Stimulated activated CD8-positive, alpha-beta memory T cell treated with anti-CD3 and anti-CD28 coated beads, Interleukin-4, amount 100 ng/mL, for 1 hour (primary cell): Measurements from ENCODE around the gene DQX1.
A peak's percentile ranks its signal among the peaks of the same experiment; 100 is the strongest.

Experiments
- DNase-seq, 2 donors: peaks; one replicate each; pipeline ENCODE4 v3.0.0-alpha.2; 2020; ENCODE audit warnings: low read depth in 2 of 2, low spot score in 1 of 2

The DQX1 gene

DNA sequence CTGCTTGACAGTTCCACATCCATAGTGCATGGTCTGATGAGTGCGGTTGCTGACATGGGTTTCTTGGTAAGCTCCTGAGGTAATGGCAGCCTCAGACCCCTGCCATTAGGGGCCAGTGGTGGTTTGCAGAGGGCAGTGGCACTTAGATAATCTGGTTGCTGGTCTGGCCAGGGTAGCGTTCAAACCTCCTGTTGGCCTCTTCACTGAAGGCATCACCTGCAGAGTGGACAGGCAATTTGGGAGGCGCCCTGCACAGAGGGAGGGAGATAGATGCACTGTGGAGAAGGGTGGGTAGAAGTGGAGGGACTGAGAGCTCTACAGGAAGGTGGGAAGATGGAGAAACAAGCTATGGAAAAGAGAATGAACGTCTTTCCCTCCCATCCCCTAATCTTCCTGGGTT lies 7.4 kb upstream of the DQX1 start:
- DNase-seq = no peak

DNA sequence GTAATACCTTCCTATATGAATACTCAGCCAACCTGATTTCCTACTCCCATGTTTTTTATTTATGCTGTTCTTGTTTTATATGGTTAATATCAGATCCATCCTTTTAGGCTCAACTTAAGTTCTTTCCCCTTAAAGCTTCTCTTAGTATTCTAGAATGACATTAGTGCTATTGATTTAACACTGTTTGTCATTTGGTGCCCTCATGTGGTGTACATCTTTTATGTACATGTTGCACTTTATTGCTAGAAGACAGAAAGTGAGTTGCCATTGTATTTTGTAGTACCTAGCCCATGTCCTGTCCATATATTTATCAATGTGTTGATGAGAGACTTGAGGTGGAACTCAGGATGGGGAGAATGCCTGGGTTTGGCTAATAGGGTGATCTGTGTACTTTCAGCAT lies 6.2 kb upstream of the DQX1 start:
- no peak for DNase-seq

DNA sequence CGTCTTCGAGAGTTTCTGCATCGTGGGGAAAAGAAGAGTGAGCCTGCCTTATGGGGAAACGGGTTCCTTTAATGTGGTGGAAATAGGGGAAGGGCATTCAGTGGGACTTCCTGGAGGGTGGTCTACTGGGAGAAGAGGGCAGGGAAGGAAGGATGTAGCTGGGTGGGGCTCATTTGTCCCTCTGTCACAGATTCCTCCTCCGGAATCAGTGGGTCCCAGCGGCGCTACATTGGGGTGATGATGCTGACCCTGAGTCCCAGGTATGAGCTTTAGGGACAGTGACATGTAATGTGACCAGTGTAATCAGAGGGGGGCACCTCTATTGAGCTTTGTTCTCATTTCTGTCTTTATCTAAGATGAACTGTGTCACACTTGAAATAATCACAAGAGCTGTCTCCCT lies 5.6 kb upstream of the DQX1 start:
- DNase-seq = no peak

DNA sequence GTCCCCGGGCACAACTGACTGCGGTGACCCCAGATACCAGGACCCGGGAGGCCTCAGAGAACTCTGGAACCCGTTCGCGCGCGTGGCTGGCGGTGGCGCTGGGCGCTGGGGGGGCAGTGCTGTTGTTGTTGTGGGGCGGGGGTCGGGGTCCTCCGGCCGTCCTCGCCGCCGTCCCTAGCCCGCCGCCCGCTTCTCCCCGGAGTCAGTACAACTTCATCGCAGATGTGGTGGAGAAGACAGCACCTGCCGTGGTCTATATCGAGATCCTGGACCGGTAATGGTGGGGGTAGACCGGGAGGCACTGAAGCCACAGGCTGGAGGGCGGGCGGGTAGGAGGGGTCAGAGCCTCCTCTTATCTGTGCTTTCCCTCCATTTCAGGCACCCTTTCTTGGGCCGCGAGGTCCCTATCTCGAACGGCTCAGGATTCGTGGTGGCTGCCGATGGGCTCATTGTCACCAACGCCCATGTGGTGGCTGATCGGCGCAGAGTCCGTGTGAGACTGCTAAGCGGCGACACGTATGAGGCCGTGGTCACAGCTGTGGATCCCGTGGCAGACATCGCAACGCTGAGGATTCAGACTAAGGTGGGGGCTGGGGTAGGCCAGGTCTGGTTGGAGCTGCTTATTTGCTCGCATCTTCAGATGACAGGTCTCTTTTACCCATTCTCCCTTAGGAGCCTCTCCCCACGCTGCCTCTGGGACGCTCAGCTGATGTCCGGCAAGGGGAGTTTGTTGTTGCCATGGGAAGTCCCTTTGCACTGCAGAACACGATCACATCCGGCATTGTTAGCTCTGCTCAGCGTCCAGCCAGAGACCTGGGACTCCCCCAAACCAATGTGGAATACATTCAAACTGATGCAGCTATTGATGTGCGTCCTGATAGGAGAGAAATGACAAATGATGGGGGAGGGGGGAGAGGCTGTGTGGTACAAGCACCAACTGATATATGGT lies 4.5 kb upstream of the DQX1 start:
- peak in 1 of 2 donors; percentile 17 for DNase-seq

DNA sequence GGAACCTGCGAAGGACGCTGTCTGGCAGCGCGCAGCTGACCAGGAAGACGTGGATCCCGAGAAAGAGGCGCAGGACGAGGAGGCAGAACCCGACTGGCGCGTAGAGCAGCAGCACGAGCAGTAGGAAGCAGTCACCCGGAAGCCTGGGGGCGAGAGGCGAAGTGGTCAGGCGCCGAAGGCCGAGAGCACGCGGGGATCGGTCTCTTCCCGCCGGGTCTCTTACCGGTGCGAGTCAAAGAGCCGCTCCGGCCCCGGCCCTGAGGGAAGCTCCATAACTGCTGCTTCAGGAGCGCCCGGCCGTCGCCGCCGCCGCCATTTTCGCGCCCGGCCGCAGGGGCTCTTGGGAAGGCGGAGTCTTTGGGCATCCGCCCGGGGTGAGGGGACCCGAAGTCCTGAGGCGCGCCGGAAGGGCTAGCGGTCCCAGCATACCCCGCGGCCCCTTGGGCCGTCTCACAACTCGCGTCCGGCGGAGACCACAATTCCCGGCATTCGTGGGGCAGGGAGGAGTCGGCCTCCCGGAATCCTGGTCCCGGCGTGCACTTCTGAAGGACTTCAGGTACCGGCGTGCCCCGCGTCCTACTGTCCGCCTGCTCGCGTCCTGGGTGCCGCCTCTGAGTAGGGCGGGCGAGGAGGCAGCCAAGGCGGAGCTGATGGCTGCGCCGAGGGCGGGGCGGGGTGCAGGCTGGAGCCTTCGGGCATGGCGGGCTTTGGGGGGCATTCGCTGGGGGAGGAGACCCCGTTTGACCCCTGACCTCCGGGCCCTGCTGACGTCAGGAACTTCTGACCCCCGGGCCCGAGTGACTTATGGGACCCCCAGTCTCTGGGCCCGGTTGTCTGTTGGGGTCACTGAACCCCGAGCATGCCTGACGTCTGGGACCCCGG lies 3.6 kb upstream of the DQX1 start, which contains the start of the genes AUP1 and HTRA2:
Gene AUP1, minus strand, starts transcription at position 350 of the 882 bp plus-strand sequence. Its CDS starts 77 bp downstream, at position 273.
Gene HTRA2, plus strand, starts transcription at position 577 of the 882 bp plus-strand sequence. Its CDS starts 74 bp downstream, at position 651.
- DNase-seq = peak; percentile 65 to 72

DNA sequence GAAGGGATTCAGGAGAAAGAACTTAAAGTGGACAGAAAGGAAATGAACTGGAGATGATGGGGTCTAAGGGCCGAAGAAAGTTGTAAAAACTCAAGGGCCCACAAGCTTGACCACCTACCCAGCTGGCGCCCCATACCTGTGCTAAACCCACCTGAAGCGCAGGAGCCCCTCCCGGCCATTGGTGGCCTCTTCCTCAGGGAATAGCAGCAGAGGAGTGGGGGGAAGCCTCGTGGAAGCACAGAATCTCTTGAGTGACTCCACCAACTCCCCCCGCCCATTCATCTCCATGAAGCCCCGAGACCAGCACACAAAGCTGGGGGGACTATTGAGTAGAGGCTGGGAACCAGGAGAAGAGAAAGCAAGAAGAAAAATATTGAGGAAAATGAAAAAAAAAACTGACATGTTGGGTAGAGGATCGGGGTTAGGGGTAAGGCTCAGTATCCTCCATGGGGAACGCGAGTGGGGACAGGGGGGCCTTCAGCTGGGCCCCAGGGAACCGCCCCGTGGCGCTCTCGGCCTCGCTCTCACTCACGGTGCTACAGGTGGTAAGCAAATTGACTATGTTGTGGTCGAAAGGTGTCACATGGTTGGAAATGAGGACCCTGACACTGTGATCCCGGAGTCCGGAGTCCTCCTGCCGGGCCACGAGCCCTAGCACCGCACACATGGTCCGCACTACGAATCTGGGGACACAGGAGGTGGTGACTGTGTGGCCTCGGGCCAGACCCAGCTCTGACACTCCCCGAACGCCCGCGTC lies 2.7 kb upstream of the DQX1 start:
- no peak for DNase-seq

DNA sequence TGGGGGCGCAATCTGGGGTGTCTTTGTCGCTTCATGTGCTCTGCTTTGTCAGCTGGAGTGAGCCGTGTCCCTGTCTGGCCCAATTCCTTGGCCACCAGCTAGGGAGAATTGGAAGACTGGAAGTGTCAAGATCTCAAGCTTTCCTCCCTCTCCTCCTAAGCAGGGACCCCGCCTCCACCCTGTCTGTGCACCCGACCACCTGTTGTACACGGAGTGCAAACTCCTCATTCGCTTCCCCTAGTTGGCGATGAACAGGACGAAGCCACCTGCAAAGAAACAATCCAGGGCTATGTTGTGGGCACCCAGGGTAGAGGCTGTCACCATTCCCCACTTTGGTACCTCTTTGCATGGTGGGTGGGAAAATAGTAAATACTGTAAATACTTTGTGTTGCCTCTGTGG lies 1.7 kb upstream of the DQX1 start:
- DNase-seq = no peak

DNA sequence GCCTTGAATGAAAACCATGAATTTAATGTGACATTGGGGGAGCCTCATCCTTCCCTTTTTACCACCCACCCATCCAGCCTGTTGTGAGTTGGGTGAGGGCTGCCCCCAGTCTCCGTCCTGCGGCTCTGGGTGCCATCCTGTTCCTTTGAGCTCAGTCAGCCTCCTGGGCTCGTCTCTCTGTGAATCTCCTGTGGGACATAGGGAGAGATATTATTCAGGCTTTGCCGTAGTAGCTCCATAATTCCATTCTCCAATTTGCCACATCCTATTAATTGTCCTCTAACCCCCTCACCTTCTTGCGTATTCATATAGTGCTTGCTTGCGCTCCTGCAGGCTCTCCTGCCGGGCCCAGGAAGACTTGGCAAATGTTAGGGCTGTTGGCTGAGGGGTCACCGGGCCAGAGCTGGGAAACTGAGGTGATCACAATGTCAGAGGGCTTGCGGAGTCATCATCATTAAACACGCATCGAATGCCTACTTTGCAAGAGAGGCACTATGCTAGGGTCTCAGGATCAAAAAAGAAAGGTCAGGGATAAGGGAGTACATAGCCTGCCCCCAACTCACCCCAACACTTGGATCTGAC lies 709 bp upstream of the DQX1 start:
- no peak for DNase-seq

DNA sequence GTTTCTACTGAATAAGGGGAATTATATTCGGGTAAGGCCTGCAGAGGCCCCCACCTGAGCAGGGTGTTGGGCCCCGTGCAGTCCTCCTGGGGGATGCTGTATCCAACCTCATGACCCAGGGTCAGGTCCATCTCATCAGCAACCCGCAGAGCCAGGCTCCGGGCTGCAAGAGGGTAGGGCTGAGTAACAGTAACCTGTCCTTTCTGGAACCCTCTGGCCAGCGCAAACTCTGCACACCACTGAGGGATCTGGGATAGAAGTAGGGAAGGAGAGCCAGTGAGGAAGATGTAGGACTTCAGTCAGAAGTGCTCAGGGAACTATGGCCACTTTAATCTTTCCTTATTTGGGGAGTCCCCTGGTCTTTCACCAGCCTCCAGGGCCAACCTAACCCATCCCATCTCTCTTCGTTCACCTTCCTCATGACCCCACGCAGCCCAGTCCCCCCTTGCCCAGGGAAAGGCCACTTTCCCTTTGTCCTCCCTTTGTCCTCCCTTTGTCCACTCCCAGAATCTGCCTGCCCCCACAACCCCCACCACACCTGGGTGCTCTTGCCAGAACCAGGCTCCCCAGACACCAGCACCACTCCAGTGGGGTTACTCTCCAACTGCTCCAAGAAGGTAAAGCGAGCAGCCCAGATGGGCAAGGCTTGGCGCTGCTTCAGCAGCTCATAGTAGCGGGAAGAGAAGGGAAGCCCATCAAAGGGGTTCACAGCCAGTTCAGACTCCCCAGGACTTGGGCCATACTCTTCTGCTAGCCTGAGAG lies 895 bp downstream of the DQX1 start:
- DNase-seq = no peak

DNA sequence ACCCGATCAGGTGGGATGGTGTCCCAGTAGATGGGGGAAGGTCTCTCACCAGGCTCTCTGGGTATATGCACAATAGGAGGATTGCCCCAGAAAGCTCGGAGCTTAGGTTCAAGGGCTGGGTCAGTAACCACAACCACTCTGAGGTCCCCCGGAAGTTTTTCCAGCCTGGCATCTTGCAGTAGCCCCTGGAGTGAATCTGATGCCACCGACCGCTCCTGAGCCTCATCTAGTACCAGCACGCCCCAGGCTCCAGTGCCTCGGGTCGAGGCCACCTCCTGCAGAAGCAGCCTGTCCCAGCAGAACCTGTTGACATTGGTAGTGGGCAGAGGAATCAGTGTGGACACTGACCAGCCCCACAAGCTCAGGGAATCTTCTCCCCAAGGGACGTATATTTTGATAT lies 2.0 kb downstream of the DQX1 start:
- no peak for DNase-seq

DNA sequence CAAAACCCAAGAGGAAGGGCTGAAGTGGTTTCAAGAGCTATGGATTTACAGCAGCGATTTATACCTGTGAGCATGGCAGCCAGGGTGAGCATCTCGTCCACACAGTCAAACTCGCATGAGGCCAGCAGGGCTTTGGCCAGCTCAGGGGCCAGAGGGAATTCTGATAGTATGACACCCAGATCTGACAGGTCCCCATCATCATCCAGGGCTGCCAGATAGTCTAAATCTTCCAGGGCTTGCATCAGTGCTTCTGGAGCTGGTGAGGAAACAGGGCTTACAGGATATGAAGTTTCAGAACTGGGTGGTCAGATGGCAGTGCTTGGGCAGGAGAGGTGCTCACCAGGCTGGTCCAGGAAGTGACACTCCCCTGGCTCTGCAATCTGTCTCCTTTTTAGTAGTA lies 3.5 kb downstream of the DQX1 start:
- no peak for DNase-seq

DNA sequence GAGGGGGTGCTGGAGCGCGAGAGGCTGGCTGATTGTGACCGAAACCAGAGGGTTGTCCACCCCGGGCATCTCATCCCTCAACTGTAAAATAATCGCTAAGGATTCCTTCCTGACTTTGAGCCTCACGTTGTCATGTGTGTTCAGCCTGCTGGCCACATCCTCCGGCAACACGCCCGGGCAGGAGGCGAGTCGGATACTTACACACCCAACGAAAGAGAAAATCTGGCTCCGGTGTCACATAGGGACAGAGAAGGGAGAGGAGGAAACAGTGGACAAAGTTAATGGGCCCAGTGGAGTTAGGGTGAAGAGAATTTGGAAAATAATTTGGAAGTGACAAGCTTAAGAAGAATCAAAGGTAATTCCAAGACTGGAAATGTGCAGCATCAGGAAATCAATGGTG lies 9.4 kb downstream of the DQX1 start:
- DNase-seq = no peak

DNA sequence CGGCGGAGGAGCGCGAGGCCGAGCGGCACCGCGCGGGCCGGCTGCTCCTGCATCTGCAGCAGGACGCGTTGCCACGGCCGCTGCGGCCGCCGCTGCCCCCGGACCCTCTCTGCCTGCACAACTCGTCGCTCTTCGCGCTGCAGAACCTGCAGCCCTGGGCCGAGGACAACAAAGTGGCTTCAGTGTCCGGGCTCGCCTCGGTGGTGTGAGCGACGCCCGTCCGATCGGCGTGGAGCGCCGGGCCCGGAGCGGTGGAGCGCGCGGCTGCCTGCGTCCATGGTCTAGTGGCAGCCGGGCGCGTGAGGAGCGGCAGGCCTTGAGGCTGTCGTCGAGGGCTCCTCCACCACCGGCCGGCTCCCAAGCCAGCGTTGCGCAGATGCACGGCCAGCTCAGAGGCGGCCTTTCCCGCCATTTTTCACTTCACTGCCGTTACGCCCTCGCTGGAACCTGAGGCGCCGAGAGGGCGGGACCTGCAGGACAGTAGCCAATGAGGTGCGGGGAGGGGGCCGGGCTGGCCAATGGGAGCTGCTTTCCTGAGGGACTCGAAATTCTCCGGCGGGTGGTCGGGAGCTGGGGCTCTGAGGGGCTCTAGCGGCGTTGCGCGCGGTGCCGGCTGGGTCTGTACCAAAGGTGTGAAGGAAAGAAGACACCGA lies 9.9 kb downstream of the DQX1 start:
- DNase-seq = peak in 1 of 2 donors; percentile 55

DNA sequence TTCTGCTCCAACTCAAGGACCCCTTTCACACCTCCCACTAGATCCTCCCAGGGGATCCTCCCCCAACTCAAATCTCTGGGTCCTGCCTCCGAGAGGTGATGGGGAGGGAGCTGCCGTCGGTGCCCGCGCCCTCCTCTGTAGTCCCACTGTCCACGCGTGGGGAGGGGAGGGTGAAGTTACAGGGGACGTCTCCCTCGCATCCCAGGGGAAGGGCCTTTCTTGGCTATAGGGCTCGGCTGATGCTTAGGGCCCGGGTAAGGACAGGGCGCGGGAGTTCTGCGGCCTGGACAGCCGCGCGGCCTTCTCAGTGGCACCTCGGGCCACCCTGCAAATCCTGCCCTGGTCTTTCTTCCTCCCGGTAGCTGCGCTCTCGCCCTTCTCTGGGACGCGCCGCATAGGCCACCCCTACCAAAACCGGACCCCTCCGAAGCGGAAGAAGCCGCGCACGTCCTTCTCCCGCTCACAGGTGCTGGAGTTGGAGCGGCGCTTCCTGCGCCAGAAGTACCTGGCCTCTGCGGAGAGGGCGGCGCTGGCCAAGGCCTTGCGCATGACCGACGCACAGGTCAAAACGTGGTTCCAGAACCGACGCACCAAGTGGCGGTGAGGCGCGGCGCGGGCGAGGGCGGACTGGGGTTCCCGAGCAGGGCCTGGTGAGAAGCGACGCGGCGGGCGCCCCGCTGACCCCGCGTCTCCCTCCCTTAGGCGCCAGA lies 10.6 kb downstream of the DQX1 start:
- no peak for DNase-seq

DNA sequence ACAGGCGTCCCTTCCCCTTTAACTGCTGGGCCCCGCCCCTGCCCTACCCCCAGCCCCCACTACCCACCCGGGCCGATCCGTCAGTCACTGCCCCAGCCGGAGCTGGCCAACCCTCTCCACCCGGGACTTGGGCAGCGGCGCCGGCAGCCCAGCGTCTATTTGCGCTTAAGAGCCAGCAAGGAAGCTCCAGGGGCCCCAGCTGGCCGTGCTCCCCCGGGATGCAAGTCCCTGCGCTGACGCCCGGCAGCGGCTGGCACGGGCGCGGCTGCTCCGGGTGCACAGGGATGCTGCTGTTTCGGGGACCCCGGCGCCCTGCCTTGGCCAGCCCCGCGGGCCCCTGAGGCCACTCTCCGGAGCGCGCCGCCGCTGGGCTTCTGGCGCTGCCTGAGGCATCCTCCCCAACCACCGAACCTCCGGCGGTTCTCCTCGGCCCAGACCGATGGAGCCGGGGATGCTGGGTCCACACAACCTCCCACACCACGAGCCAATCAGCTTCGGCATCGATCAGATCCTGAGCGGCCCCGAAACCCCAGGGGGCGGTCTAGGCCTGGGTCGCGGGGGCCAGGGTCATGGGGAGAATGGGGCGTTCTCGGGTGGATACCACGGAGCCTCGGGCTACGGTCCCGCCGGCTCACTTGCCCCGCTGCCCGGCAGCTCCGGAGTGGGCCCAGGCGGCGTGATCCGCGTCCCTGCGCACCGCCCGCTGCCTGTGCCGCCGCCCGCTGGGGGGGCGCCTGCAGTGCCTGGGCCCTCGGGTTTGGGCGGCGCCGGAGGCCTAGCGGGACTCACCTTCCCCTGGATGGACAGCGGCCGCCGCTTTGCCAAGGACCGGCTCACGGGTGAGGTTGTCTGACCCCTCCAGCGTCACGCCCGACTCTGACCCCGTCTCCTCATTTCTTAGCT lies 11.4 kb downstream of the DQX1 start, which contains the start of gene TLX2:
Gene TLX2, plus strand, starts transcription at position 83 of the 903 bp plus-strand sequence. Its CDS starts 357 bp downstream, at position 440.
- no peak for DNase-seq

DNA sequence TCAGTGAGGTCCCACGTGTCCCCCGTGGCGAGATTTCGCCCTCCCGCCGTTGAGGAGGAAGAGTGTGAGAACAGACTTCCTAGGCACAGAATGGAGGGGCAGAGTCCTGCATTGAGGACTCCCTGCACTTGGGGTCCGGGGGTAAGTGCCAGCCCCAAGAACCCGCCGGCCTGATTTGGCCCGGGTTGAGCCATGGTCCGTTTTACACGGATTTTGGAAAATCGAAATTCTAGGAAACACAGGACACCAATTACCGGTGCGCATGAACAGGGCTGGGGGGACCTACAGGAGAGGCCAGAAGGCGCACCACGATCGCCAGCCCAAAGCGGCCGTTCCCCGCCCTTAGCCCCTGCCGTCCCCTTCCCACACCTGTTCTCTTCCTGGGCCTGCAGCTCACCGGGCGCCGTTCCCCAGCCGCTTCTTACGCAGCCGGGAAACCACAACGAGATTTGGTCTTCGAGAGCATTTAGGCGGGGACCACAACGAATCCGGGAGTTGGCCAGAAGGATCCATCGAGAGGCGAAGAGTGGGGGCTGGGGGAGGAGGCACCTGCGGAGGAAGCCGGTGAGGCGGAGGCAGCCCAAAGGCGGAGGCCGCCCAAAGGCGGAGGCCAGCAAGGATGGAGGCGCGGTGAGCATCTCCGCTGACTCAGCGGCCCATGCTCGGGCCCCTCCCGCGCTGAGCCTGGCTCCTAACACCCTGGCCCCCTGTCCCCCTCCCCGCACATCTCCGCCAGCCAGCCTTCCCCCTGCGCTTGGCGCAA lies 12.2 kb downstream of the DQX1 start:
- no peak for DNase-seq
